Activated CD4-positive, alpha-beta T cell treated with anti-CD3 and anti-CD28 coated beads, Interleukin-2, amount 10 ng/mL, durations not matched to agents 7 days and 5 days (primary cell): ENCODE measurements around the gene ARHGAP15. TPM values are rescaled to one million over a fixed set of nuclear protein-coding genes. Genes with fewer than 3 reads are reported as not detected.
A peak's percentile ranks its signal among the peaks of the same experiment; 100 is the strongest.

ENCODE experiments used
- CTCF ChIA-PET: fragments of 350-600 bp; sonication (Branson Sonifier 250); formaldehyde crosslinking; loops from one replicate; lab custom pipeline; 2021; ENCODE audit warnings: antibody characterized with exemption; lab: Charles Lee
- POLR2A ChIA-PET: fragments of 350-600 bp; sonication (Branson Sonifier 250); formaldehyde crosslinking; loops from one replicate; lab custom pipeline; 2021; ENCODE audit warnings: antibody characterized with exemption; lab: Charles Lee
- DNase-seq: peaks from one replicate; pipeline ENCODE4 v3.0.0-alpha.2; 2020
- H3K27ac Mint-ChIP-seq: one replicate; pipeline ENCODE4 v1.8.0; 2021; ENCODE audit warnings: mild to moderate bottlenecking, moderate library complexity, mixed read lengths
- H3K27me3 Mint-ChIP-seq: one replicate; pipeline ENCODE4 v1.8.0; 2021; ENCODE audit warnings: mixed read lengths
- H3K36me3 Mint-ChIP-seq: one replicate; pipeline ENCODE4 v1.8.0; 2021; ENCODE audit warnings: low read depth, mixed read lengths
- H3K4me1 Mint-ChIP-seq: one replicate; pipeline ENCODE4 v1.8.0; 2021; ENCODE audit warnings: mixed read lengths
- H3K4me3 Mint-ChIP-seq: one replicate; pipeline ENCODE4 v1.8.0; 2021; ENCODE audit warnings: mild to moderate bottlenecking, moderate library complexity, mixed read lengths
- H3K9me3 Mint-ChIP-seq: one replicate; pipeline ENCODE4 v1.8.0; 2021; ENCODE audit warnings: mixed read lengths
- total RNA-seq, 2 experiments: library from RNA; stranded (reverse); gene quantifications; one replicate each; pipeline ENCODE4 v1.2.3, GENCODE V29; 2021

The ARHGAP15 gene
- total RNA-seq, 2 experiments from 2014 or later = 189 to 197 TPM

DNA sequence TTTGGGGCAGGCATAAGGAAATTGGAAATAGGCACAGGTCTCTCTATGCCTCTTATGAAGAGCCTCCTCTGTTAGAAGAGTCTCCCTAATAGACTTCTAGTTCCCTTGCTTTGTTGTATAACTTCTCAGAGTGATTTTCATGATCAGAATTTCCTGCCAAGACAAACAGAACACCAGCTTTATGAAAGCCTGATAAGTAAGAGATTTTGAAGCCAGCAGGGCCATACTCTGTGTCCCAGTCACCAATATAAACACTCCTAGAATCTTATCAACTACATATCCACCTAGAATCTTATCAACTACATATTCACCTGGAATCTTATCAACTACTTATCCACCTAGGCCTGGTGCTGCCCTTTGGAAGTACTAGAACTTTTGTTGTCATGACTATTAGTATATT is 579.5 kb downstream of the ARHGAP15 start:
- ChIA-PET POLR2A (no interaction called here), CTCF (no interaction called here)

DNA sequence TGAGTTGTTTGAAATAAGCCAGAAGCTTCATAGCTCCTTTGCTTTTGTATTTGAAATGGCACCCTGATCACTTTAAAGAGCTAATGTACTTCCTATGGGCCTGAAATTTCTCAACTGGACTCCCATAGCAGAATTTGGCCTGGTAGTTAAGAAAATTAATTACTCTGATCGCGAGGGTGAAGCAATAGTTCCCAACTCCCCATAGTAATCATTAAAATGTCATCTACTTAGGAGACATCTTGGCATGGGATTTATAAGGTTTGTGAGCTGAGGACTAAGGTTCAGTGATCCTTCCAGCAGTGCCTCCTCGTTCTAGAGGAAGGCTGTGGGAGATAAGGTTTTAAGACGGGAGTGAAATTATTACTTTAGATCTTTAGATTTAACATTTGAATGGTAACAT is 581.0 kb downstream of the ARHGAP15 start:
- Mint-ChIP-seq H3K27ac (no peak overlapping the region), H3K27me3 (no peaks in the 10 kb centered on the region), H3K36me3 (peaks cover 88% of the 10 kb centered on the region), H3K4me3 (no peak overlapping the region), H3K4me1 (no peaks in the 10 kb centered on the region), H3K9me3 (peaks cover 35% of the 10 kb centered on the region)
- ChIA-PET POLR2A (no interaction called here), CTCF (no interaction called here)
- no peak for DNase-seq

More for the DNA sequence above, 579.5 kb downstream of the ARHGAP15 start:
- no peak overlapping the region for H3K27ac Mint-ChIP-seq
- H3K27me3 Mint-ChIP-seq = no peaks in the 10 kb centered on the region
- H3K9me3 Mint-ChIP-seq = peaks cover 39% of the 10 kb centered on the region
- no peak for DNase-seq
- H3K36me3 Mint-ChIP-seq = peaks cover 93% of the 10 kb centered on the region
- H3K4me3 Mint-ChIP-seq = no peak overlapping the region
- H3K4me1 Mint-ChIP-seq = no peaks in the 10 kb centered on the region

DNA sequence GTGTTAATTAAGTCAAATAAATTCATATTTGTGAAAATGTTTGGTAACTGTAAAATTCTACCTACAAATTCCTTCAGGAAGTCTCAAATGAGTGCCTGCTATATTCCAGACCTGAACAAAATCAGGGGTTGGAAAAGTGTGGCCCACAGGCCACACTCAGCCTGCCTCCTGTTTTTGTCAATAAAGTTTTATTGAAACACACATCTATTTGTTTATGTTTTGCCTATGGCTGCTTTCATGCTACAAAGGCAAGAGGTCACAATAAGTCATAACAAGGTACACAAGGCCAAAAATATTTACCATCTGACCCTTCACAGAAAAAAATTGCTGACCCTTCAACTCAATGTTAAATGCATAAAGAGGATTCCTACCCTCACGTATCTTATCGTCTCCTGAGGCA is 581.7 kb downstream of the ARHGAP15 start:
- peaks cover 35% of the 10 kb centered on the region for H3K9me3 Mint-ChIP-seq
- H3K27me3 Mint-ChIP-seq = no peaks in the 10 kb centered on the region
- no peak overlapping the region for H3K4me3 Mint-ChIP-seq
- no peak for DNase-seq
- POLR2A ChIA-PET = no interaction called here
- peaks cover 3% of the 10 kb centered on the region for H3K4me1 Mint-ChIP-seq
- no peak overlapping the region for H3K27ac Mint-ChIP-seq
- H3K36me3 Mint-ChIP-seq = peaks cover 85% of the 10 kb centered on the region
- CTCF ChIA-PET = no interaction called here

DNA sequence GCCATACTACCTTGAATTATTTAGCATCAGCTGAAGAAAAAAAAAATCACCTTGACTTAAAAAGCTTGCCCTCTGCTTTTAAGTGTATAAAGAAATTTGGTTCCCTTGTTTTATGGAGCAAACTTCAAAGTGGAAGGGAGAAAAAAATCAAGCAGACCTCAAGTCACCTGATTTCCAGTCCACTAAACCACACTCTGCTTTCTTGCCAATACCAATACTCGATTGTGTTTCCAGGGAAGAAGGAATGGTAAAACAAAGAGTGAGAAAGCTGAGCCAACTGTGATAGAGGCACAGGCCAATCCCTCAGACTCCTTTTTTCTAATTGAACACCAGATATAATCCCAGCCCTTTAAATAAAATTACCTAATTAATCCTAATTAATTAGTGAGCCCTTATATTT is 587.3 kb downstream of the ARHGAP15 start:
- peaks cover 70% of the 10 kb centered on the region for H3K36me3 Mint-ChIP-seq
- POLR2A ChIA-PET = no interaction called here
- peaks cover 12% of the 10 kb centered on the region for H3K9me3 Mint-ChIP-seq
- H3K27me3 Mint-ChIP-seq = no peaks in the 10 kb centered on the region
- CTCF ChIA-PET = interaction anchor here (1.4 kb wide), 1 partner anchor 27 kb away, joined by 4 read pairs; no protein-coding TSS in a partner anchor
- H3K4me3 Mint-ChIP-seq = no peak overlapping the region
- H3K27ac Mint-ChIP-seq = no peak overlapping the region
- H3K4me1 Mint-ChIP-seq = peaks cover 10% of the 10 kb centered on the region
- DNase-seq = no peak

DNA sequence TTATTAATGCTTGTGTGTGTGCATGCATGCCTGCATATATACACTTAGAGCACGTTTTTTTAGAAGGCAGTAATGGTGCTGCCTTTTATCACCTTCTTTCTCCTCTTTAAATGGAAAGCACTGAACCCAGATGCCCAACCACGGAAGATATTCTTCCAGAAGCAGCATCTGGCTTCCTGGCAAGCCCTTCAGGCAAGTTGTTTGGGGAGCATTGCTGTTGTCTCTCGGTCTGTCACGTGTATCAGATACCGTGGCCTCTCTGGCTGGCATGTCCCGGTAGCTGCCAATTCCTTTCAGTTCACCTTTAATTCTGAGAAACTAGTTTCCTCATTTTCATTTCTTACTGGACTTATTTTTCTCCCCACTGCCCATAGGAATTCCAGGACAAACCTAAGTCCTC is 587.8 kb downstream of the ARHGAP15 start:
- CTCF ChIA-PET = interaction anchor here (1.4 kb wide), 1 partner anchor 27 kb away, joined by 4 read pairs; no protein-coding TSS in a partner anchor
- POLR2A ChIA-PET = no interaction called here
- peaks cover 7% of the 10 kb centered on the region for H3K9me3 Mint-ChIP-seq
- H3K27ac Mint-ChIP-seq = no peak overlapping the region
- H3K4me3 Mint-ChIP-seq = no peak overlapping the region
- peaks cover 65% of the 10 kb centered on the region for H3K36me3 Mint-ChIP-seq
- no peak for DNase-seq
- no peaks in the 10 kb centered on the region for H3K27me3 Mint-ChIP-seq
- peaks cover 10% of the 10 kb centered on the region for H3K4me1 Mint-ChIP-seq

DNA sequence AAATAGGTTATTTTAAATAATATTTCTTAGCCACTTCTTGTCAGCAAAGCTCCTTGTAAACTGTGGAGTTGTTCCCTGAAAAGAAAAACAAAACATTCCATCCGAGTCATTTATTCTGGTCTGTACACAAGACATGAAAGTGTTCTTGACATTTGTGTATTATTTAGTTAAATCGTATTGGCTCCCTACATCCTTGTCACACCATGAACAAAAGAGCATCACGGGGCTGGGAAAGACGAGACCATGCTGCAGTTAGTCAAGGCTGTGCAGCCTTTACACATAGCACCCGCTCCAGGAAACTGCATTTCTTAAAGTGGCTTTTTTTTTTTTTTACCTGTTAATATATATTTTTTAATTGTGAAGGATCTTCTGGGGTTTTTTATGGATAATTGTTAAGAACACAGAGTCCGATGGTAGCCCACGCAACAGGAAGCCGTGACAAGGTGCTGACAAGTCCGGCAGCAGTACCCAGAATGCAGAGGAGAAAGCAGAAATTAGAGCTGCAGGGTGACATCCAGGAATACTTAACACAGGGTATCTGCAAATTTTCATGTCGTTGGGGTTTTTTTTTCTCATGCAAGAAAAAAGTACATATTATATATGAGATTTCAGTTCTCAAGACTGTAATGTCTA is 588.4 kb downstream of the ARHGAP15 start:
- Mint-ChIP-seq H3K27me3 (no peaks in the 10 kb centered on the region), H3K4me3 (no peak overlapping the region), H3K4me1 (peaks cover 14% of the 10 kb centered on the region), H3K27ac (no peak overlapping the region), H3K9me3 (peaks cover 3% of the 10 kb centered on the region), H3K36me3 (peaks cover 63% of the 10 kb centered on the region)
- POLR2A ChIA-PET = no interaction called here
- DNase-seq = no peak
- CTCF ChIA-PET = interaction anchor here (0.6 to 1.4 kb wide), 2 partner anchors 28 to 1602 kb away, joined by 3 to 4 read pairs; no protein-coding TSS in a partner anchor

DNA sequence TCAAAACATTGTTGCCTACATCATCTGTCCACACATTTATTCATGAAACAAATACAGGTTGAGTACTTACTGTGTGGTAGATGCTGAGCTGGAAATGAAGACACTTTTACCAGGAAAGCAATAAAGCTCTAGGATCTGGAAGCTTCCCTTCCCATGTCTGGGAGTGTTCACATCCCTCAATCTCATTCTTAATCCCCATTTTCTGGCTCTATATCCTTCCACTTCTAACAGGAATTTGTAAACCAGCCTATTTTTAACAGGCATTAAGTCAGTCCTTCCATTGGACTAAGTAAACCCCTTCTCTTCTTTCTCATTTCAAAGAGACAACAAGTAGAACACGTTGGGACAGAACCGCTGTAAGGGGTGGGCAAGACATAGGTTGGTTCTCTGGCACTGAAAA is 589.5 kb downstream of the ARHGAP15 start:
- Mint-ChIP-seq H3K9me3 (no peaks in the 10 kb centered on the region), H3K36me3 (peaks cover 59% of the 10 kb centered on the region), H3K27ac (no peak overlapping the region), H3K4me3 (no peak overlapping the region), H3K27me3 (no peaks in the 10 kb centered on the region), H3K4me1 (peaks cover 16% of the 10 kb centered on the region)
- DNase-seq = no peak
- ChIA-PET CTCF (interaction anchor here (0.6 kb wide), 1 partner anchor 15 kb away, joined by 3 read pairs; no protein-coding TSS in a partner anchor), POLR2A (no interaction called here)

- no peaks in the 10 kb centered on the region for H3K27me3 Mint-ChIP-seq
- H3K27ac Mint-ChIP-seq = no peak overlapping the region
- H3K4me3 Mint-ChIP-seq = no peak overlapping the region
- ChIA-PET CTCF (no interaction called here), POLR2A (no interaction called here)
- H3K36me3 Mint-ChIP-seq = peaks cover 57% of the 10 kb centered on the region
- no peaks in the 10 kb centered on the region for H3K9me3 Mint-ChIP-seq
- no peak for DNase-seq
- H3K4me1 Mint-ChIP-seq = peaks cover 16% of the 10 kb centered on the region
Observed at GRCh38 chr2:143719406-143719805, 590.2 kb downstream of the ARHGAP15 start.

DNA sequence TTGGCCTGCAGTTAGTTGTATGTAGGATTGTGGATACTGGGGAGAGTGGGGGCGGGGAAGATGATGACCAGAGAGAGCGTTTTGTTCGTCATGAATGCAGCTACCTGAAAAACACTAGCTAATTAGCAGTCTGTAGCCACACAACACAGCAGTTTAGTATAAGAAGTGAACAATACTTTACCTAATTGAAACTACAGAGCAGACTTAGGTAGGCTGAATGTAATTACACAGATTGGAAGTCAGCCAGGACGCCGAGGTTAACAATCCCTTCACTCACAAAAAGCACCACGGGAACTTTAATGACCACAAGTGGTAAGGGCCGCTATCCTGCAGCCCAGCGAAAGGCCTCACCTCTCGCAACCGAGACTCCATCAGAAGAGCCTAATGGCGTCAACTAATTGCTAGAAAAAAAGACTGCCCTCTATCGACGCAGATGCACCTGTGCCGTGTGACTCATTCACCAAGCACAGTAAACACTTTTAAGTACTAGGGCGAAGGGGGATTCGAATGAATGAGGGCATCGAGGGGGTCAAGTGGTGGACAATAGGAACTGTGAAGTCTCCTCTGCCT is 591.0 kb downstream of the ARHGAP15 start:
- Mint-ChIP-seq H3K36me3 (peaks cover 59% of the 10 kb centered on the region), H3K4me3 (no peak overlapping the region)
- CTCF ChIA-PET = no interaction called here

DNA sequence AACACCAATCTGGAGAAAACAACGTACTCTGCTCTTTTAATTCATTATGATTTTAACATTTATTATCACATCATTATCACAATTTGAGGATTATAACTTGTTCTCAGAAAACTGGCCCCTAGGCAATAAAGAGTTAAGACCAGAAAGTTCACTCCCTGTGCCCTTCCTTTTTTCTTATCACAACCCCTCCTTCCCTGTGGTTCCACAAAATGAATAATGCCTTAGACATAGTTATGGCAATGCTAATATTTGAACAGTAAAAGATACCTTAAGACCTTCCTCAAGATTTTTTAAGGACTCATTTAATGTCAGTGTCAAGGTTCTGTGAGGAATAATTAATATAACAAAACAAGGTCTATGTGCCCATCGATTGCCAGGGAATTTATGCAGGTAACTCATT is 596.2 kb downstream of the ARHGAP15 start:
- no peaks in the 10 kb centered on the region for H3K27me3 Mint-ChIP-seq
- CTCF ChIA-PET = no interaction called here
- peaks cover 33% of the 10 kb centered on the region for H3K4me1 Mint-ChIP-seq
- POLR2A ChIA-PET = no interaction called here
- no peak for DNase-seq
- H3K4me3 Mint-ChIP-seq = no peak overlapping the region
- H3K9me3 Mint-ChIP-seq = no peaks in the 10 kb centered on the region
- peaks cover 48% of the 10 kb centered on the region for H3K36me3 Mint-ChIP-seq
- H3K27ac Mint-ChIP-seq = no peak overlapping the region

More for the DNA sequence above, 591.0 kb downstream of the ARHGAP15 start:
- H3K4me1 Mint-ChIP-seq = peaks cover 16% of the 10 kb centered on the region
- H3K27ac Mint-ChIP-seq = no peak overlapping the region
- DNase-seq = no peak
- H3K9me3 Mint-ChIP-seq = no peaks in the 10 kb centered on the region
- POLR2A ChIA-PET = no interaction called here
- no peaks in the 10 kb centered on the region for H3K27me3 Mint-ChIP-seq

GRCh38 chr2:143726151-143726845 is 597.1 kb downstream of the ARHGAP15 start:
- CTCF ChIA-PET = interaction anchor here (0.5 to 0.7 kb wide), 2 partner anchors 67 to 643 kb away, joined by 3 to 4 read pairs; no protein-coding TSS in a partner anchor
- DNase-seq = no peak
- Mint-ChIP-seq H3K4me1 (peaks cover 36% of the 10 kb centered on the region), H3K9me3 (no peaks in the 10 kb centered on the region), H3K27ac (no peak overlapping the region), H3K36me3 (peaks cover 43% of the 10 kb centered on the region), H3K4me3 (no peak overlapping the region), H3K27me3 (no peaks in the 10 kb centered on the region)
- POLR2A ChIA-PET = no interaction called here

- H3K4me1 Mint-ChIP-seq = peaks cover 31% of the 10 kb centered on the region
- POLR2A ChIA-PET = interaction anchor here (0.6 kb wide), 1 partner anchor 1026 kb away, joined by 3 read pairs; no protein-coding TSS in a partner anchor
- no peaks in the 10 kb centered on the region for H3K27me3 Mint-ChIP-seq
- peaks cover 35% of the 10 kb centered on the region for H3K36me3 Mint-ChIP-seq
- H3K4me3 Mint-ChIP-seq = no peak overlapping the region
- H3K27ac Mint-ChIP-seq = no peak overlapping the region
- H3K9me3 Mint-ChIP-seq = no peaks in the 10 kb centered on the region
- no peak for DNase-seq
- CTCF ChIA-PET = no interaction called here
Observed at GRCh38 chr2:143728498-143728897, 599.3 kb downstream of the ARHGAP15 start.

DNA sequence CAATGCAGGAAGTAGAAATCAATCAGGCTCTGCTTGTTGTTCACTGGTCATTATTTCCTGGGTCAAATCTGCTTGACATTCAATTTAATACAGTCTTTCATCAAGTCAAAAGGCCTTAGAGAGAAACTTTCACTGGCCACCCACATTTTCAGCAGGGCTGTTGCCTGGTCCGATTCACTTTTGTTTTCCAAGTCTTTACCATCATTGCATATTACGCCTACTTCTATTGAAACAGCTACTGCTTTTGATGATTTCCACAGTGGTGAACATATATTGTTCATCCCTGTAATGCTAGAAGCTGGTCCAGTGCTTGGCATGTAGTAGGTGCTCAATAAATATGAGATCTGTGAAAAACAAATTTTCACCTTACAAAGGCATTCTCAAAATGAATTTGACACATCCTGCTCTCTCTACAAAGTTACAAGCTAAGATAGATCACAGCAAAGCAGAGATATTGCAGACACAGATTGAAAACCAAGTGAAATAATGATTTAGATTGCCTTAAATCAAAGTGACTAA is 600.1 kb downstream of the ARHGAP15 start:
- no peaks in the 10 kb centered on the region for H3K9me3 Mint-ChIP-seq
- CTCF ChIA-PET = no interaction called here
- peaks cover 31% of the 10 kb centered on the region for H3K4me1 Mint-ChIP-seq
- H3K27ac Mint-ChIP-seq = peak overlapping the region; percentile 41
- no peak for DNase-seq
- peaks cover 38% of the 10 kb centered on the region for H3K36me3 Mint-ChIP-seq
- POLR2A ChIA-PET = no interaction called here
- no peaks in the 10 kb centered on the region for H3K27me3 Mint-ChIP-seq
- H3K4me3 Mint-ChIP-seq = no peak overlapping the region
